Caco-2 (cell line): ENCODE data around the gene COP1. TPM values are rescaled to one million over a fixed set of nuclear protein-coding genes. Genes with fewer than 3 reads are reported as not detected.

ENCODE experiments used
- BruUV-seq: library from RNA; stranded (reverse); fragments of 400-500 nt; replicated peaks from 2 replicates; lab custom pipeline; 2021; lab: Mats Ljungman, UMichigan
- CTCF ChIA-PET: fragments of 300-600 bp; sonication (Branson Sonifier 250); formaldehyde crosslinking; loops from one replicate; lab custom pipeline; 2022; ENCODE audit warnings: antibody characterized with exemption; lab: Charles Lee
- POLR2A ChIA-PET: fragments of 300-600 bp; sonication (Branson Sonifier 250); formaldehyde crosslinking; loops from one replicate; lab custom pipeline; 2022; ENCODE audit warnings: antibody characterized with exemption; lab: Charles Lee
- DNase-seq, 2 experiments: peaks; one replicate each; pipeline versions ENCODE4 v3.0.0 to v3.0.0-alpha.2; 2020 to 2022
- H3K27me3 ChIP-seq: replicated peaks from 2 replicates; pipeline ENCODE4 v1.6.0; 2011; ENCODE audit warnings: low read length; ENCODE audit not compliant: control insufficient read depth, insufficient read depth
- H3K36me3 ChIP-seq: 2 replicates; pipeline ENCODE4 v1.5.1; 2011; ENCODE audit warnings: low read length; ENCODE audit not compliant: control insufficient read depth, insufficient read depth
- H3K4me1 ChIP-seq: fragments of 250-450 bp; sonication (Bioruptor Pico); 2 replicates; pipeline ENCODE4 v1.5.1; 2020; ENCODE audit warnings: mild to moderate bottlenecking
- H3K4me3 ChIP-seq: 2 replicates; pipeline ENCODE4 v1.5.1; 2011; ENCODE audit warnings: low read depth, mild to moderate bottlenecking, control low read depth, low read length
- H3K9me3 ChIP-seq: fragments of 250-450 bp; sonication (Bioruptor Pico); 2 replicates; pipeline ENCODE4 v1.5.1; 2020; ENCODE audit warnings: mild to moderate bottlenecking, moderate library complexity
- H3K27ac Mint-ChIP-seq: one replicate; pipeline ENCODE4 v1.8.0; 2022; ENCODE audit warnings: mixed read lengths; ENCODE audit not compliant: unreplicated experiment
- H3K27me3 Mint-ChIP-seq: one replicate; pipeline ENCODE4 v1.8.0; 2022; ENCODE audit warnings: mixed read lengths; ENCODE audit not compliant: insufficient read depth, unreplicated experiment
- H3K36me3 Mint-ChIP-seq: one replicate; pipeline ENCODE4 v1.8.0; 2022; ENCODE audit warnings: mild to moderate bottlenecking, mixed read lengths; ENCODE audit not compliant: insufficient read depth, unreplicated experiment
- H3K4me1 Mint-ChIP-seq: one replicate; pipeline ENCODE4 v1.8.0; 2022; ENCODE audit warnings: low read depth, mixed read lengths; ENCODE audit not compliant: unreplicated experiment
- H3K4me3 Mint-ChIP-seq: one replicate; pipeline ENCODE4 v1.8.0; 2022; ENCODE audit warnings: mild to moderate bottlenecking, moderate library complexity, mixed read lengths; ENCODE audit not compliant: unreplicated experiment
- H3K9me3 Mint-ChIP-seq: one replicate; pipeline ENCODE4 v1.8.0; 2022; ENCODE audit warnings: mixed read lengths; ENCODE audit not compliant: unreplicated experiment
- CTCF ChIP-seq, 2 experiments: fragments of 200-600 bp in 1 of 2; IDR thresholded peaks; 1 replicate in 1 of 2; 2 replicates in 1 of 2; pipeline versions ENCODE4 v1.5.1 to v1.8.0; 2011 to 2022; ENCODE audit warnings: antibody characterized with exemption in 1 of 2, control low read depth in 1 of 2, inconsistent platforms in 1 of 2, low read depth in 1 of 2, low read length in 1 of 2, mild to moderate bottlenecking in 1 of 2, moderate library complexity in 1 of 2; ENCODE audit not compliant: insufficient read depth in 1 of 2, severe bottlenecking in 1 of 2, unreplicated experiment in 1 of 2
- intact Hi-C: fragments of 100-400 bp; cut with micrococcal nuclease; formaldehyde crosslinking; loops from one replicate; pipeline ENCODE4 v1.10.0; 2022; ENCODE audit not compliant: unreplicated experiment
- total RNA-seq: library from RNA; stranded (reverse); gene quantifications from 2 replicates; pipeline ENCODE4 v1.2.3, GENCODE V29; 2022

The COP1 gene
- total RNA-seq, 1 experiment from 2014 or later: 46.9 TPM

GRCh38 chr1:175936736-175937135 is 270.4 kb downstream of the COP1 start:
- ChIA-PET POLR2A (no interaction called here), CTCF (no interaction called here)
- Histone ChIP-seq H3K9me3 (no peaks in the 10 kb centered on the region), H3K27me3 (no peaks in the 10 kb centered on the region), H3K4me3 (no peak overlapping the region), H3K36me3 (no peaks in the 10 kb centered on the region; the same call in none of the 2 replicates), H3K4me1 (peaks cover 8% of the 10 kb centered on the region; the same call in 1 of the 2 replicates)
- Mint-ChIP-seq H3K9me3 (no peaks in the 10 kb centered on the region), H3K36me3 (peaks cover 20% of the 10 kb centered on the region), H3K27ac (no peak overlapping the region), H3K27me3 (no peaks in the 10 kb centered on the region), H3K4me1 (no peaks in the 10 kb centered on the region), H3K4me3 (no peak overlapping the region)
- no peak for TF ChIP-seq CTCF (IDR thresholded peaks at IDR 0.05; ENCODE audit: insufficient read depth in 1 of 2, low read depth in 1 of 2, low read length in 1 of 2, severe bottlenecking in 1 of 2, unreplicated experiment in 1 of 2)
- no peak for DNase-seq
- BruUV-seq: no TSS peak
- intact Hi-C loops: no loop called here

- ChIA-PET CTCF (interaction anchor here (0.7 kb wide), 1 partner anchor 83 kb away, joined by 3 read pairs; no protein-coding TSS in a partner anchor), POLR2A (no interaction called here)
These were observed 271.4 kb downstream of the COP1 start for GRCh38 chr1:175935566-175936115.

GRCh38 chr1:175935166-175935565 is 271.9 kb downstream of the COP1 start:
- BruUV-seq: no TSS peak
- no peaks in the 10 kb centered on the region; the same call in none of the 2 replicates for H3K36me3 ChIP-seq
- peaks cover 20% of the 10 kb centered on the region for H3K36me3 Mint-ChIP-seq
- H3K4me1 ChIP-seq: peaks cover 8% of the 10 kb centered on the region; the same call in 1 of the 2 replicates
- no peaks in the 10 kb centered on the region for H3K27me3 ChIP-seq
- H3K4me3 Mint-ChIP-seq: no peak overlapping the region
- H3K9me3 ChIP-seq: no peaks in the 10 kb centered on the region
- H3K27me3 Mint-ChIP-seq: no peaks in the 10 kb centered on the region
- H3K4me1 Mint-ChIP-seq: no peaks in the 10 kb centered on the region
- no peak for DNase-seq
- H3K4me3 ChIP-seq: no peak overlapping the region
- ChIA-PET POLR2A (no interaction called here), CTCF (no interaction called here)
- H3K9me3 Mint-ChIP-seq: no peaks in the 10 kb centered on the region
- no peak for TF ChIP-seq CTCF (IDR thresholded peaks at IDR 0.05; ENCODE audit: insufficient read depth in 1 of 2, low read depth in 1 of 2, low read length in 1 of 2, severe bottlenecking in 1 of 2, unreplicated experiment in 1 of 2)
- no peak overlapping the region for H3K27ac Mint-ChIP-seq
- intact Hi-C loops: no loop called here

More at GRCh38 chr1:175935566-175936115, 271.4 kb downstream of the COP1 start:
- H3K4me3 Mint-ChIP-seq: no peak overlapping the region
- TF ChIP-seq CTCF (IDR thresholded peaks at IDR 0.05; ENCODE audit: insufficient read depth in 1 of 2, low read depth in 1 of 2, low read length in 1 of 2, severe bottlenecking in 1 of 2, unreplicated experiment in 1 of 2): no peak
- Histone ChIP-seq H3K4me3 (no peak overlapping the region), H3K36me3 (no peaks in the 10 kb centered on the region; the same call in none of the 2 replicates), H3K4me1 (peaks cover 8% of the 10 kb centered on the region; the same call in 1 of the 2 replicates), H3K27me3 (no peaks in the 10 kb centered on the region), H3K9me3 (no peaks in the 10 kb centered on the region)
- DNase-seq: no peak
- H3K27ac Mint-ChIP-seq: no peak overlapping the region
- peaks cover 20% of the 10 kb centered on the region for H3K36me3 Mint-ChIP-seq
- H3K4me1 Mint-ChIP-seq: no peaks in the 10 kb centered on the region
- intact Hi-C loops: no loop called here
- BruUV-seq: no TSS peak
- H3K27me3 Mint-ChIP-seq: no peaks in the 10 kb centered on the region
- H3K9me3 Mint-ChIP-seq: no peaks in the 10 kb centered on the region
